C4-2B (cell line): ENCODE data around the gene CD6.

ENCODE experiments used
- ZFX ChIP-seq: fragments of 450-650 bp; IDR thresholded peaks from 2 replicates; pipeline ENCODE4 v1.6.1; 2017
- TF ChIP-seq, protein P1 (sequence below): fragments of 450-650 bp; conservative IDR thresholded peaks from 2 replicates; pipeline ENCODE4 v1.5.1; 2017; ENCODE audit warnings: mild to moderate bottlenecking

DNA sequence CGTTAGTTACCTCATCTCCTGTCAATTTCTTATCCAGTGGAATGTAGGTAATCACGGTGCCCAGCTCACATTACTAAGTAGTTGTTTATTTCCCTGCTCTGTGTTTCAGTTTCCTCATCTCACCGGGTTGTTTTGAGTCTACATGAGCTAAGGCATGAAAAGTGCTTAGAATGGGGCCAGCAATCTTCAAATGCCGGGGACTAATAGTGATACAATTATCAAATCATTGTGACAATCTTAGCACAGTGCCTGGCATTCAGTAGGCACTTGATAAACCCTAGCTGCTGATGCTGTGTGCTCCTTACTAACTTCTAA is 77.5 kb downstream of the CD6 start:
- TF ChIP-seq, protein P1, sequence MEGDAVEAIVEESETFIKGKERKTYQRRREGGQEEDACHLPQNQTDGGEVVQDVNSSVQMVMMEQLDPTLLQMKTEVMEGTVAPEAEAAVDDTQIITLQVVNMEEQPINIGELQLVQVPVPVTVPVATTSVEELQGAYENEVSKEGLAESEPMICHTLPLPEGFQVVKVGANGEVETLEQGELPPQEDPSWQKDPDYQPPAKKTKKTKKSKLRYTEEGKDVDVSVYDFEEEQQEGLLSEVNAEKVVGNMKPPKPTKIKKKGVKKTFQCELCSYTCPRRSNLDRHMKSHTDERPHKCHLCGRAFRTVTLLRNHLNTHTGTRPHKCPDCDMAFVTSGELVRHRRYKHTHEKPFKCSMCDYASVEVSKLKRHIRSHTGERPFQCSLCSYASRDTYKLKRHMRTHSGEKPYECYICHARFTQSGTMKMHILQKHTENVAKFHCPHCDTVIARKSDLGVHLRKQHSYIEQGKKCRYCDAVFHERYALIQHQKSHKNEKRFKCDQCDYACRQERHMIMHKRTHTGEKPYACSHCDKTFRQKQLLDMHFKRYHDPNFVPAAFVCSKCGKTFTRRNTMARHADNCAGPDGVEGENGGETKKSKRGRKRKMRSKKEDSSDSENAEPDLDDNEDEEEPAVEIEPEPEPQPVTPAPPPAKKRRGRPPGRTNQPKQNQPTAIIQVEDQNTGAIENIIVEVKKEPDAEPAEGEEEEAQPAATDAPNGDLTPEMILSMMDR: no peak
- no peak for TF ChIP-seq ZFX
